Transverse colon (tissue), 3 donors: Measurements from ENCODE around the gene AP1M2.

ENCODE experiments used
- EP300 ChIP-seq: sonication (generic); formaldehyde crosslinking; IDR thresholded peaks from one replicate; pipeline ENCODE4 v1.6.1; 2017; ENCODE audit warnings: antibody characterized with exemption, low read depth
- TF ChIP-seq, protein P1 (sequence below), 5 experiments: fragments of 200-600 bp in 3 of 5; fragments of 450-650 bp in 2 of 5; sonication (generic) in 3 of 5; IDR thresholded peaks; 1 replicate in 2 of 5; 2 replicates in 3 of 5; pipeline ENCODE4 v1.5.1; 2016 to 2017; ENCODE audit warnings: antibody characterized with exemption in 5 of 5, inconsistent platforms in 3 of 5, mild to moderate bottlenecking in 2 of 5, moderate library complexity in 1 of 5

DNA sequence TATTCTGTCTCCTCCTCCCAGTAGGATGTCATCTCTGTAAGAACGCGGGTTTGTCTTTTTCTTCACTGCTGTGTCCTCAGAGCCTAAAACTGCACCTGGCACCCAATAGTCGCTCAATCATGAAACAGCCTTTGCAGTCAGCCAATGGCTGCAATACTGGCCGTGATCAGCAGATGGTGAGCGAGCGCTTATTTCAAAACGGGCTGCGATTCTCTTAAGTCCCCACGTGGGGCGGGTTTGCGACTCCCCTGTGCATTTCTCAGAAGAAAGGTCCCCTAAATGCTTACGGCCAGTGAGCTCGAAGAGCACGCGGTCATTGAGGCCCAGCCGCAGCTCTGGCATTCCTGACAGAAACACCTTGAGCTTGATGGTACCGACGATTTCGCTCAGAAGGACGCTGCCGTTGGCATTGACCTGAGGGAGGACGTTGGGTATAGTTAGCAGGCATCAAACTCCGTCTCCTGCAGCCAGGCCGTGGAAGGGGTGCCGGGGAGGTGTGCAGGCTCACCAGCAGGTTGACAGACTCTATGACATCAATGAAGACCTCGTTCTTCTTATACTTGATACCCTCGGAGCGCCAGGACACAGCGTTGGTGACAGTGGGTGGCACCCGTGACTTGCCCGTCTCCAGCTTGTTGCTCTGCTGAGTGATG, 6.0 kb downstream of the AP1M2 start:
- no peak for TF ChIP-seq EP300
- TF ChIP-seq, protein P1, sequence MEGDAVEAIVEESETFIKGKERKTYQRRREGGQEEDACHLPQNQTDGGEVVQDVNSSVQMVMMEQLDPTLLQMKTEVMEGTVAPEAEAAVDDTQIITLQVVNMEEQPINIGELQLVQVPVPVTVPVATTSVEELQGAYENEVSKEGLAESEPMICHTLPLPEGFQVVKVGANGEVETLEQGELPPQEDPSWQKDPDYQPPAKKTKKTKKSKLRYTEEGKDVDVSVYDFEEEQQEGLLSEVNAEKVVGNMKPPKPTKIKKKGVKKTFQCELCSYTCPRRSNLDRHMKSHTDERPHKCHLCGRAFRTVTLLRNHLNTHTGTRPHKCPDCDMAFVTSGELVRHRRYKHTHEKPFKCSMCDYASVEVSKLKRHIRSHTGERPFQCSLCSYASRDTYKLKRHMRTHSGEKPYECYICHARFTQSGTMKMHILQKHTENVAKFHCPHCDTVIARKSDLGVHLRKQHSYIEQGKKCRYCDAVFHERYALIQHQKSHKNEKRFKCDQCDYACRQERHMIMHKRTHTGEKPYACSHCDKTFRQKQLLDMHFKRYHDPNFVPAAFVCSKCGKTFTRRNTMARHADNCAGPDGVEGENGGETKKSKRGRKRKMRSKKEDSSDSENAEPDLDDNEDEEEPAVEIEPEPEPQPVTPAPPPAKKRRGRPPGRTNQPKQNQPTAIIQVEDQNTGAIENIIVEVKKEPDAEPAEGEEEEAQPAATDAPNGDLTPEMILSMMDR (IDR thresholded peaks at IDR 0.05): peak; percentile 98 to 100 (median 98)
